Effector memory CD8-positive, alpha-beta T cell (primary cell): Measurements from ENCODE around the gene UBE2K.
"Not testable (repeated sequence)": the region's sequence is repeated elsewhere in the genome, so short reads cannot be mapped to it uniquely, and the experiment has no call there.

Experiments
- ATAC-seq: fragments of 150-1000 bp; cut with Tn5 transposase; replicated peaks from 2 replicates; pipeline ENCODE4 v1.10.0; 2021; ENCODE audit warnings: mild to moderate bottlenecking, moderate library complexity
- DNase-seq, 3 experiments: peaks; one replicate each; pipeline ENCODE4 v3.0.0; 2021
- H3K27ac Mint-ChIP-seq, 2 donors: one replicate each; pipeline ENCODE4 v1.8.0; 2022; ENCODE audit warnings: mild to moderate bottlenecking in 2 of 2, mixed read lengths in 2 of 2, moderate library complexity in 2 of 2
- H3K27me3 Mint-ChIP-seq, 2 donors: one replicate each; pipeline ENCODE4 v1.8.0; 2022; ENCODE audit warnings: mixed read lengths in 2 of 2
- H3K36me3 Mint-ChIP-seq: one replicate; pipeline ENCODE4 v1.8.0; 2022; ENCODE audit warnings: mild to moderate bottlenecking, moderate library complexity, mixed read lengths; ENCODE audit not compliant: insufficient read depth
- H3K4me1 Mint-ChIP-seq, 2 donors: one replicate each; pipeline ENCODE4 v1.8.0; 2022; ENCODE audit warnings: low read depth in 2 of 2, mixed read lengths in 2 of 2
- H3K4me3 Mint-ChIP-seq, 2 donors: one replicate each; pipeline ENCODE4 v1.8.0; 2022; ENCODE audit warnings: mild to moderate bottlenecking in 2 of 2, mixed read lengths in 2 of 2, moderate library complexity in 2 of 2
- H3K9me3 Mint-ChIP-seq, 2 donors: one replicate each; pipeline ENCODE4 v1.8.0; 2022; ENCODE audit warnings: mixed read lengths in 2 of 2

Gene UBE2K

DNA sequence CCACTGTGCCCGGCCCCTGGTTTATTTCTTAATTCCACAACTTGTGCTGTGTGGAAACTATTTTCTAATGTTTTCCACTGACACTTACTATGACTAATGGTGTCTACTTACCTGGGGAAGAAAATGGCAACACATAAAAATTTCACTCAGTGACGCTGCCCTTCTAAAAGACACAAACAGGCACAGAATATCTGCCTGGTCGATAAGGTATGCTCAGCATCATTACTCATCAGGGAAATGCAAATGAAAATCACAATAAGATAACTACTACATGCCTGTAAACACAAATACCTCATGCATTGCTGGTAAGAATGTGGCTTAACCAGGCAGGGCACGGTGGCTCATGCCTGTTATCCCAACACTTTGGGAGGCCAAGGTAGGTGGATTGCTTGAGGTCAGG, 61.6 kb downstream of the UBE2K start:
- no peak for ATAC-seq
- H3K4me1 Mint-ChIP-seq, result peaks cover 0 to 4% of the 10 kb centered on the region in 2 donors
- H3K27ac Mint-ChIP-seq, result no peak overlapping the region
- no peaks in the 10 kb centered on the region for H3K27me3 Mint-ChIP-seq
- H3K36me3 Mint-ChIP-seq, result peaks cover 50% of the 10 kb centered on the region
- H3K9me3 Mint-ChIP-seq, result no peaks in the 10 kb centered on the region
- no peak for DNase-seq
- H3K4me3 Mint-ChIP-seq, result no peak overlapping the region

DNA sequence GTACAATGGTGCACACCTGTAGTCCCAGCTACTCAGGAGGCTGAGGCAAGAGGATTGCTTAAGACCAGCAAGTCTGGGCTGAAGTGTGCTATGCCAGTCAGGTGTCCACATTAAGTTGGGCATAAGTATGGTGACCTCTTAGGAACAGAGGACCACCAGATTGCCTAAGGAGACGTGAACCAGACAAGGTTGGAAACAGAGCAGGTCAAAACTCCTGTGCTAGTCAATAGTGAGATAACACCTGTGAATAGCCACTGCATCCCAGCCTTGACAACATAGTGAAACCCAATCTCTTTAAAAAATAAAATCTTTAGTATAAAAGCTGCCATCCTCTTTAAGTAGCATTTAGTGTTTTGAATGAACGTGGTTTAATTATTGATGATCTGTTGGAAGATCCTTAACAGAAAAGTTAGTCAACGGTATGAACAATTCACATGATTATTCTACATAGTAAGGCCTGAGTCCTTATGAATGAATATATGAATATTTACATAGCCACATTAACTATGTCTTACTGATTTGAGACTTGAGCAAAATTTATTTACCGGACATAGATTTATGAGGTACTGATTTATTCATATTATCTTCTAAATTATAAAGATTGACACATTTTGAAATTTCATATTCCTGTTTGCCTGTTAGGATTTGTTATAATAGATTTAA, 63.2 kb downstream of the UBE2K start:
- H3K4me1 Mint-ChIP-seq, result peaks cover 0 to 4% of the 10 kb centered on the region in 2 donors
- no peaks in the 10 kb centered on the region for H3K27me3 Mint-ChIP-seq
- no peak overlapping the region for H3K27ac Mint-ChIP-seq

DNA sequence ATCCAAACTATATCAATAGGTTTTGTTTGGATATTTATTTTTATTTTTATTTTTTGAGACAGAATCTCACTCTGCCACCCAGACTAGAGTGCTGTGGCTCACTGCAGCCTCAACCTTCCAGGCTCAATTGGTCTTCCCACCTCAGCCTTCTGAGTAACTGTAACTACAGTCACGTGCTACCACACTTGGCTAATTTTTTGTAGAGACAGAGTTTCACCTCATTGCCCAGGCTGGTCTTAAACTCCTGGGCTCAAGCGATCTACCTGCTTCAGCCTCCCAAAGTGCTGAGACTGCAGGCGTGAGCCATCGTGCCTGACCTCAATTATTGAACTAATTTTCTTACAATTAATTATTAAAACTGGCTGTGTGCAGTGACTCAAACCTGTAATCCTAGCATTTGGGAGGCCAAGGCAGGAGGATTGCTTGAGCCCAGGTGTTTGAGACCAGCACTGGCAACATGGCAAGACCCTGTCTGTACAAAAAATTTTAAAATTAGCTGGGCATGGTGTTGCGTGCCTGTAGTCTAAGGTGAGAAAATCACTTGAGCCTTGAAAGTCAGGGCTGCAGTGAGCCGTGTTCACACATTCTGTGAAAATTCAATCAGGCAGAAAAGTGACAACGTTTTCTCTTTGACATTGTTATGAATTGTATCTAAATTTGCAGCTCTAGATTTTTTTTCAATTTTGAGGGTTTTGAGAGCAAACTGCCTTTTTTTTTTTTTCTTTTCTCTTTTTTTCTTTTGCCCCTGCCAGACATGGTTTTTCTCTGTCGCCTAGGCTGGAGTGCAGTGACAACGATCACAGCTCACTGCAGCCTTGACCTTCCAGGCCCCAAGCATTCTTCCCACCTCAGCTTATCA, 66.0 kb downstream of the UBE2K start:
- H3K4me3 Mint-ChIP-seq, result no peak overlapping the region
- peaks cover 0 to 4% of the 10 kb centered on the region in 2 donors for H3K4me1 Mint-ChIP-seq
- ATAC-seq (no peak), DNase-seq (no peak)
- peak overlapping the region; percentile 38 to 71 for H3K27ac Mint-ChIP-seq
- H3K27me3 Mint-ChIP-seq, result no peaks in the 10 kb centered on the region
- H3K9me3 Mint-ChIP-seq, result no peaks in the 10 kb centered on the region
- peaks cover 70% of the 10 kb centered on the region for H3K36me3 Mint-ChIP-seq

More for the DNA sequence above, 63.2 kb downstream of the UBE2K start:
- ATAC-seq, result no peak
- no peak overlapping the region for H3K4me3 Mint-ChIP-seq
- no peaks in the 10 kb centered on the region for H3K9me3 Mint-ChIP-seq
- H3K36me3 Mint-ChIP-seq, result peaks cover 60% of the 10 kb centered on the region
- DNase-seq, result no peak

DNA sequence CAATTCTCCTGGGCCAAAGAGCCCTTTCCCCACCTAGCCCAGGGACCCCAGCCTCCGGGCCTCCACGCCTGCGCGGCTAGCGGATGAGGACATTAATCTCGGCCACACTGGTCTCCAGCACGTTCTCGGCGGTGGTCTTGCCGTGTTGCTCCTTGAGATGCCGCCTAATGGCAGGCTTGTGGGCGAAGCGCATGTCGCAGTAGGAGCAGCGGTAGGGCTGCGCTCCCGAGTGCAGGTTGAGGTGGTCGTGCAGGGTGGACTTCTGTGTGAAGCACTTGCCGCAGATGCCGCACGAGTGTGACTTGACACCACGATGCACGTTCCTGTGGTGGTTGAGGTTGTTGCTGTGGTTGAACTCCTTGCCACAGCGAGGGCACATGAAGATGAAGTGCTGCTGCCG, 72.1 kb downstream of the UBE2K start:
- ATAC-seq (no peak), DNase-seq (no peak)
- Mint-ChIP-seq H3K27me3 (no peaks in the 10 kb centered on the region), H3K27ac (peak overlapping the region in 1 of 2 donors; percentile 60), H3K36me3 (peaks cover 42% of the 10 kb centered on the region), H3K4me1 (no peaks in the 10 kb centered on the region), H3K9me3 (no peaks in the 10 kb centered on the region), H3K4me3 (no peak overlapping the region)

DNA sequence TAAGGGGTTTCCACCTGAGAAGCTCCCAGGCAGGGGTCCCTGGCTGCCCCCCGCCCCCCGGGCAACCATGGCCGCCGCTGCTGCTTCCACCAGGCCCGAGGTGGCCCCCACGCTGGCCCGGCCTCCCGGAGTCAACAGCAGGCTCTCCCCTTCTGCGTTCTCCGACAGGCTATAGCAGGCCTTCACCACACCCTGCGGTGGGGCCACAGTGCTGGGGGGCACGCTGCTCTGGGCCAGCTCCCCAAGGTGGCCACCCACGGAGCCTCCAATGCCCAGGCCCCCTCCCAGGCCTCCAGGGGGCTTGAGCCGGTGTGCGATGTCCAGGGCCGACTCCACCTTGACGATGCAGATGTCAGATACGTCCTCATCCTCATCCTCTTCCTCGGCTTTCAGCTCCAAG, 72.5 kb downstream of the UBE2K start:
- Mint-ChIP-seq H3K4me1 (no peaks in the 10 kb centered on the region), H3K4me3 (no peak overlapping the region), H3K27ac (no peak overlapping the region), H3K36me3 (peaks cover 41% of the 10 kb centered on the region), H3K27me3 (no peaks in the 10 kb centered on the region), H3K9me3 (no peaks in the 10 kb centered on the region)
- ATAC-seq, result no peak
- no peak for DNase-seq

DNA sequence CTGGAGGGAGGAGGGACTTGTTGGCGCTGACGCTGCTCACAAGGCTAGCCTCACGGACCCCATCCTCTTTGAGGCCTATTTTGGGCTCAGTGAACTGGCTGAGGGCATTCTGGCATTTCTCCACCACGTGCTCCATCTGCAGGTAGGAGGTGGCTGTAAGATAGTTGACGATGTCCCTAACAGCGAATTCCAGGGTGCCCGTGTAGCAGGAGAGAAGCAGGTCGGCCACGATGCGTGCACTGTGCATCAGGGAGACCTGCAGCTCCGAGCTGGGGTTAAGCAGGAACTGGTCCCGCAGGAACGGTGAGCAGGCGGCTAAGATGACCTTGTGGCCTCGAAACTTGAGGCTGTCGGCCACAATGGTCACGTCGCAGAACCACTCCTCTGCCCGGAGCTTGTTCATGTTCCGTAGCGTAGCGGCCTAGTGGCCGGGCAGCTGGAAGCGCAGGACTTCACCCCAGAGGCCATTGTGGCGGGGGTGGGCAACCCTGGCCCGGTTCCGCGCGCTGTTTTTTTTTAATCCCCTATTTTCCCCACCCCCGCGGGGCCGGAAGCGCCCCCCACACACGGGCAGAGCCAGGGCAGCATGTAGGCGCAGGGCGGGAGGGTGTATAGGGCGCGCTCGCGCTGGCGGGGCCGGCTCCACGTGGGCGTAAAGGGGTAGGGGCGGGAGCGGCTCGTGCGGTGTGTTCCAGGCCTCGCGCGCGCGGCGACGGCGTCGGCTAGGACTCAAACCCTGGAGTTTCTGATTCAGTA, 73.2 kb downstream of the UBE2K start:
- no peak for ATAC-seq

DNA sequence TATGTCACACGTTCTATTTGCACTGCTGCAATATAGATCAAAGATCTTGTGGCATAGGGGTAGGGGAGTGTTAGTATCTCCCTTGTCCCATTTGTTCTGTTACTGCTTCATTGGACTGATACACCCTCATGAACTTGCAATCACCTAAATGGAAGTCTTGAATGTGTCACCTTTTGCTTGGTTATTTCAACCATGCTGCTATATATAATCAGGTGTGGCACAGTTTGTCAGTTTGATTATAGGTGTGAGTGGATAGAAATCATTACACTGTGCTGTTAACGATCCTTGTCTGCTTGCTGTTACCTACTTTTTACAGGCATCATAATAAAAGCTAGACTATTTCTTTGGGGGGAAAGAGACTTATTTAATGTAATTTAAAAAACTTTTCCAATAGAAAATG, 84.1 kb downstream of the UBE2K start:
- H3K9me3 Mint-ChIP-seq, H3K4me3 Mint-ChIP-seq, H3K4me1 Mint-ChIP-seq, ATAC-seq, DNase-seq, H3K27ac Mint-ChIP-seq, H3K27me3 Mint-ChIP-seq: not testable (repeated sequence)
- peaks cover 16% of the 10 kb centered on the region for H3K36me3 Mint-ChIP-seq

More for the DNA sequence above, 73.2 kb downstream of the UBE2K start:
- Mint-ChIP-seq H3K36me3 (peaks cover 36% of the 10 kb centered on the region), H3K4me3 (no peak overlapping the region), H3K27ac (no peak overlapping the region), H3K27me3 (no peaks in the 10 kb centered on the region), H3K9me3 (no peaks in the 10 kb centered on the region), H3K4me1 (no peaks in the 10 kb centered on the region)
- no peak for DNase-seq

DNA sequence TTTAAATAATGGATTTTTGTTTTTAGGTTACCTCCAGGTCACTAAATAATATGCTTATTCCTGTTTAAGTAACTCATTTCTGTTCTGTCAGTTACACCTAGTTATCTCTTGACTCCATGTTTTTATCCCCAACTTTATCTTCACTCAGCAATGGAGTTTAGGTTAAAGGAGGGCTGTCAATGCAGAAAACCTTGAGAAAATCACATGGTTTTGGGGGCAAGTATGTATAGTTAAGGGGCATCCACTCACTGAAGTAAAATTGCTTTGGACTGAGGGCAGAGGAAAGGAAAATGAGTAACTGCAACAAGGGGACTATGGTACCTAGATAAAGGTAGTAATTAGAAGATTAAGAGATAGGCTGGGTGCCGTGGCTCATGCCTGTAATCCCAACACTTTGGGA, 87.1 kb downstream of the UBE2K start:
- ATAC-seq (no peak), DNase-seq (no peak)
- Mint-ChIP-seq H3K4me3 (no peak overlapping the region), H3K36me3 (no peaks in the 10 kb centered on the region), H3K27ac (no peak overlapping the region), H3K4me1 (peaks cover 0 to 1% of the 10 kb centered on the region in 2 donors), H3K9me3 (no peaks in the 10 kb centered on the region), H3K27me3 (no peaks in the 10 kb centered on the region)

DNA sequence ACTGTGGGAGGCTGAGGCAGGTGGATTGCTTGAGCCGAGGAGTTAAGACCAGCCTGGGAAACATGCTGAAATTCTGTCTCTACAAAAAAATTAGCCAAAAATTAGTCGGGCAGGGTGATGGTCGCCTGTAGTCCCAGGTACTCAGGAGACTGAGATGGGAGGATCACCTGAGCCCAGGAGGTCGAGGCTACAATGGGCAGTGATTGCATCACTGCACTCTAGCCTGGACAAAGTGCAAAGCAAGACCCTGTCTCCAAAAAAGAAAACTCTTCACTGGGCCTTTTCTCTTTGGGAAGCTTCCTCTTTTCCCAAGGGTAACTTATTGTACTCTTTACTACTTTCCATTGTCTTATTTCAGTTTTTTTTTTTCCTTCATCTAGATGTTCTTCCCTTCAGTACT, 88.9 kb downstream of the UBE2K start:
- peaks cover 0 to 1% of the 10 kb centered on the region in 2 donors for H3K4me1 Mint-ChIP-seq
- no peak for ATAC-seq
- H3K9me3 Mint-ChIP-seq, result no peaks in the 10 kb centered on the region
- H3K4me3 Mint-ChIP-seq, result no peak overlapping the region
- no peak overlapping the region for H3K27ac Mint-ChIP-seq
- no peak for DNase-seq
- H3K36me3 Mint-ChIP-seq, result no peaks in the 10 kb centered on the region
- no peaks in the 10 kb centered on the region for H3K27me3 Mint-ChIP-seq

DNA sequence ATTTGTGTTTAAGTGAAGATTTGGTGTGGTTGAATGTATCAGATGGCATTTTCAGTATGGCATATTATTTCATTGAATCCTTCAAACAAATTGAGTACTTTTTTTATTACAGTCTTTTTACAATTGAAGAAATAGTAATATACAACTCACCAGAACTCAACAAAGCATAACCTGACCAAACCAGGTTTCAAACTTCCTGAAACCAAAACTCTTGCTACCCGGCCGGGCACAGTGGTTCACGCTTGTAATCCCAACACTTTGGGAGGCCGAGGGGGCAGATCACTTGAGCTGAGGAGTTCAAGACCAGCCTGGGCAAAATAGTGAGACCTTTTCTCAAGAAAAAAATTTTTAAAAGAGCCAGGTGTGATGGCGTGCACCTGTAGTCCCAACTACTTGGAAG, 94.2 kb downstream of the UBE2K start:
- no peak overlapping the region for H3K4me3 Mint-ChIP-seq
- ATAC-seq (no peak), DNase-seq (no peak)
- H3K27me3 Mint-ChIP-seq, result no peaks in the 10 kb centered on the region
- no peak overlapping the region for H3K27ac Mint-ChIP-seq
- H3K36me3 Mint-ChIP-seq, result no peaks in the 10 kb centered on the region
- H3K4me1 Mint-ChIP-seq, result no peaks in the 10 kb centered on the region
- no peaks in the 10 kb centered on the region for H3K9me3 Mint-ChIP-seq

DNA sequence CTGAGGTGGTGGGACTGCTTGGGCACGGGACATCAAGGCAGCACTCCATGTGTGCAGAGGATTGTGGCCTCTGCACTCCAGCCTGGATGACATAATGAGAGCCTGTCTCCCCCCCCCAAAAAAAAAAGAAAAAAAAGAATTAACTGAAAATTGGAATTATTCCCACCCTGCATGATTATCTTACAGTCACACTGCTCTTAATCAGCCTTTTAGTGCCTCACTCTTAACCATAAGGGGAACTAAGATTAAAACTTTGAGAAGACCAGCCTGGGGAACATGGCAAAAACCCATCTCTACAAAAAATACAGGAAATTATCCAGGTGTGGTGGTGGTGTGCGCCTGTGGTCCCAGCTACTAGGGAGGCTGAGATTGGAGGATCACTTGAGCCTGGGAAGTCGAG, 94.6 kb downstream of the UBE2K start:
- Mint-ChIP-seq H3K27ac (no peak overlapping the region), H3K4me1 (no peaks in the 10 kb centered on the region), H3K4me3 (no peak overlapping the region), H3K36me3 (no peaks in the 10 kb centered on the region), H3K27me3 (no peaks in the 10 kb centered on the region), H3K9me3 (no peaks in the 10 kb centered on the region)
- ATAC-seq, result no peak
- DNase-seq, result no peak

DNA sequence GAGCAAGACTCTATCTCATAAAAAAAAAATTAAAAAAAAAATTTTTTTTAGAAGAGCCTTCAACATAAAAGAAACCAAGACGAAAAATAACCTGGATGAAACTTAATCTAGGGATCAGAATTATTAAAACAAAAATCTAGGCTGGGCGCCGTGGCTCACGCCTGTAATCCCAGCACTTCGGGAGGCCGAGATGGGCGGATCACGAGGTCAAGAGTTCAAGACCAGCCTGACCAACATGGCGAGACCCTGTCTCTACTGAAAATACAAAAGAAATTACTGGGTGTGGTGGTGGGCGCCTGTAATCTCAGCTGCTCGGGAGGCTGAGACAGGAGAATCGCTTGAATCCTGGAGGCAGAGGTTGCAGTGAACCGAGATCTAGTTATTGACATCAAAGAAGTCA, 95.0 kb downstream of the UBE2K start:
- ATAC-seq, H3K27ac Mint-ChIP-seq, DNase-seq, H3K9me3 Mint-ChIP-seq, H3K36me3 Mint-ChIP-seq, H3K4me3 Mint-ChIP-seq, H3K27me3 Mint-ChIP-seq, H3K4me1 Mint-ChIP-seq: not testable (repeated sequence)

DNA sequence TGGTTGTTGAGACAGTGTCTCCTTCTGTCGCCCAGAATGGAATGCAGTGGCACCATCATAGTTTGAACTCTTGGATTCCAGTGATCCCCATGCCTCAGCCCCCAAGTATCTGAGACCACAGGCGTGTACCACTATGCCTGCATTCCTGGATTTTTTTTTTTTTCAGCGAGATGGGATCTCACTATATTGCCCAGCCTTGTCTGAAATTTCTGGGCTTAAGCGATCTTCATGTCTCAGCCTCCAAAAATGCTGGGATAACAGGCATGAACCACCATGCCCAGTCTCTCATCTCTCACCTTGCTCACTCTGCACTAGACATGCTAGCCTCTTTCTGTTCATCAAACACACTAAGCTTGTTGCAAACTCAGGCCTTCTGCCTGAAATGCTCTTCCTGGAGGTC, 104.1 kb downstream of the UBE2K start:
- ATAC-seq (no peak), DNase-seq (no peak)
- Mint-ChIP-seq H3K9me3 (no peaks in the 10 kb centered on the region), H3K4me3 (no peak overlapping the region), H3K36me3 (no peaks in the 10 kb centered on the region), H3K4me1 (no peaks in the 10 kb centered on the region), H3K27me3 (no peaks in the 10 kb centered on the region), H3K27ac (no peak overlapping the region)
